HK-2 (cell line): ENCODE measurements around the gene PCDHB12.
"Not testable (repeated sequence)": the region's sequence is repeated elsewhere in the genome, so short reads cannot be mapped to it uniquely, and the experiment has no call there.

Experiments used
- DNase-seq: peaks from one replicate; pipeline ENCODE4 v3.0.0-alpha.2; 2018; ENCODE audit not compliant: unreplicated experiment

Gene PCDHB12

GRCh38 chr5:141208478-141208877 lies at the start of gene PCDHB12:
Gene PCDHB12, plus strand, starts transcription at chr5:141208719. Its CDS starts 189 bp downstream, at chr5:141208908.
- no peak for DNase-seq

GRCh38 chr5:141172381-141173204 lies 35.9 kb upstream of the PCDHB12 start, which contains the start of gene PCDHB7:
Gene PCDHB7, plus strand, starts transcription at chr5:141172644. Its CDS starts 192 bp downstream, at chr5:141172836.
- DNase-seq = no peak

- not testable (repeated sequence) for DNase-seq
Measured at GRCh38 chr5:141174291-141175104, 34.0 kb upstream of the PCDHB12 start.

- no peak for DNase-seq
Measured at GRCh38 chr5:141175933-141176332, 32.6 kb upstream of the PCDHB12 start.

- DNase-seq = not testable (repeated sequence)
Measured at GRCh38 chr5:141177577-141178191, 30.8 kb upstream of the PCDHB12 start, which contains the start of gene PCDHB8. Gene PCDHB8, plus strand, starts transcription at chr5:141177790. Its CDS starts 245 bp downstream, at chr5:141178035.

- DNase-seq = not testable (repeated sequence)
Measured at GRCh38 chr5:141179371-141179770, 29.1 kb upstream of the PCDHB12 start.

GRCh38 chr5:141179876-141180275 lies 28.6 kb upstream of the PCDHB12 start:
- DNase-seq = not testable (repeated sequence)

GRCh38 chr5:141180313-141180712 lies 28.2 kb upstream of the PCDHB12 start:
- DNase-seq = no peak

GRCh38 chr5:141182248-141182647 lies 26.3 kb upstream of the PCDHB12 start, which contains the start of gene PCDHB16:
Gene PCDHB16, plus strand, starts transcription at chr5:141182387. Its CDS starts 173 bp downstream, at chr5:141182560.
- DNase-seq = no peak

- not testable (repeated sequence) for DNase-seq
Measured at GRCh38 chr5:141184117-141184855, 24.2 kb upstream of the PCDHB12 start.

GRCh38 chr5:141186897-141187512 lies 21.5 kb upstream of the PCDHB12 start, which contains the start of gene PCDHB9:
Gene PCDHB9, plus strand, starts transcription at chr5:141187161. Its CDS starts 158 bp downstream, at chr5:141187319.
- DNase-seq = no peak

- not testable (repeated sequence) for DNase-seq
Measured at GRCh38 chr5:141188682-141189081, 19.8 kb upstream of the PCDHB12 start.

GRCh38 chr5:141189131-141189530 lies 19.4 kb upstream of the PCDHB12 start:
- DNase-seq = not testable (repeated sequence)

- DNase-seq = peak; percentile 20
Measured at GRCh38 chr5:141192110-141192725, 16.3 kb upstream of the PCDHB12 start, which contains the start of gene PCDHB10. Gene PCDHB10, plus strand, starts transcription at chr5:141192353. Its CDS starts 200 bp downstream, at chr5:141192553.

GRCh38 chr5:141194332-141194731 lies 14.2 kb upstream of the PCDHB12 start:
- DNase-seq = not testable (repeated sequence)

- DNase-seq = no peak
Measured at GRCh38 chr5:141196363-141196762, 12.2 kb upstream of the PCDHB12 start.

- no peak for DNase-seq
Measured at GRCh38 chr5:141199359-141200235, 8.9 kb upstream of the PCDHB12 start, which contains the start of gene PCDHB11. Gene PCDHB11, plus strand, starts transcription at chr5:141199627. Its CDS starts 148 bp downstream, at chr5:141199775.

GRCh38 chr5:141201126-141201525 lies 7.4 kb upstream of the PCDHB12 start:
- not testable (repeated sequence) for DNase-seq

GRCh38 chr5:141201646-141202045 lies 6.9 kb upstream of the PCDHB12 start:
- DNase-seq = not testable (repeated sequence)
